GM18868 (cell line): ENCODE data around the gene CAPZB.

Experiments
- ATAC-seq: cut with Tn5 transposase; IDR thresholded peaks from one replicate; pipeline ENCODE4 v1.9.1; 2021; ENCODE audit warnings: mild to moderate bottlenecking, moderate library complexity; ENCODE audit not compliant: unreplicated experiment

Gene CAPZB

DNA sequence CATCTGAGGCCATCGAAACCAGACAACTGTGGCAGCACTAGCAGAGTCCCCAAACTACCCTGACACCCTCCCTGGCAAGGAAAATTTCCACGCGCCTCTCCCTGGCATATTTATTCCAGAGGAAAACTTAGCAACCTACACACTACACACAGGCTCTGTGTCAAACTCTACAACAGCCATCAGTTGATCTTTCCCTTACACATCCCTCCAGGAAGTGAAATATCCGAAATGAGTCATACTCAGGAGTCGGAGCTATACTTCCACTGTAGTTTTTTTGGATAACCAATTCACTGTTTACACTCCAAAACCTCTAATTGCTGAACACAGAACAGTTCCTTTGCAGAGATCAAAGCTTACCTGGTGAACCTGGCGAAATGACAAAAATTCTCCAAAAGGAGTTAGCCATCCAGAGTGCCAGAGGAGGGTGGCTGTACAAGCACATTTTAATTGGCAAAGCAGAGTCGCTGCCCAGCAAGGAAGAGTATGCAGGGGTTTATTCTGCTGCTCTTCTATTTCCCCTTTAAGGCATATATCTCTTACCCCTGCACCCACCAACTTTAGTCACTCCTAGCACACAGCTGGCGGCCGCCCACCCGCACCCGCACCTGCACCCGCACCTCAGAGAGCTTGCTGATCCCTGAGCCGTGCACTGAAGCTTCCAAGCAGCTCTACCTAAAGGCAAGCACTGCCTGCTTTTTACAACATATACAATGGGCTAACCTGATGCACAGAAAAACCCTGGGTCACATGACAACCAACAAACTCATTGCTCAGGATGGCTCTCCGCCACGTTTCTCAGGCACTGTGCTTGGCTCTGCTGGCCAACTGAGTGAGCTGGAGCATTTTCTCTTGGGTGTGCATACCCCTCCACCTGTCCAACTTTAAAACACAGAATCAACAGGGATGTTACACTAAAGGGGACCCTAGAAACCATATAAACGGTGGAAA is 54.9 kb downstream of the CAPZB start:
- no peak for ATAC-seq

- no peak for ATAC-seq
Measured at GRCh38 chr1:19429611-19430010, 55.7 kb downstream of the CAPZB start.

- no peak for ATAC-seq
Measured at GRCh38 chr1:19427087-19427781, 58.1 kb downstream of the CAPZB start.

DNA sequence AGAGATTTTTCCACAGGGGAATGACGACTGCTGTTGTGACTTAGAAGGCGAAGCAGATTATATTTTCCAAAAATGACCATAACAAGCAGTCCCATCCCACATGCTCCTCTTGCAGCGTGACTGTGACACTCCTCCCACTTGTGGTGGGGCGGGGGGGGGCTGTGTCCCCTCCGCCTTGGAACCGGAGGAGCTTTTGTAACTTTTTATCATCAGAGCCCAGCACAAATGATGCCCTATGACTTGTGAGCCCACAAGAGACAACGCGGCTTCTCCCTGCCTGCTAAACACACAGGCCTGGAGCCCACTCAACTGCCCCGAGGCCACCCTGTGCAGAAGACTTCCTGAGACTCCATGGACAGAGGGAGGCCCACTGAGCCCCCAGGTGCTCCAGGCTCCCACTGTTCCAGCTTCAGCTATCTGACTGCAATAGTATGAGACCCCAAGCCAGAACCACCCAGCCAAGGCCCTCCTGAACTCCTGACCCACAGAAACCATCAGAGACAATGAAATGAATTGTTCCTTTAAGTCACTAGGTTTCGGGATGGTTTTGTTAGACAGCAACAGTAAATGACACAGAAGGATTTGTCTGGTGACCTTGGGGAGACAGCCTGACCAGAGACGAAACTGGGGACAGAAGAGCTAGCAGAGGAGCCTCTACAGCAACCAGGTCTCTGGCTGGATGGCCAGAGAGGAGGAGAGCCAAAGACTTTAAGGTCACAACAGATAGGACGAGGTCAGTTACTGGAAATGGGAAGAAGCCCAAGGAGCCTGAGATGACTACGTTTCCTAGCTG is 58.8 kb downstream of the CAPZB start:
- ATAC-seq = no peak

GRCh38 chr1:19425646-19426239 is 59.6 kb downstream of the CAPZB start:
- ATAC-seq = no peak

DNA sequence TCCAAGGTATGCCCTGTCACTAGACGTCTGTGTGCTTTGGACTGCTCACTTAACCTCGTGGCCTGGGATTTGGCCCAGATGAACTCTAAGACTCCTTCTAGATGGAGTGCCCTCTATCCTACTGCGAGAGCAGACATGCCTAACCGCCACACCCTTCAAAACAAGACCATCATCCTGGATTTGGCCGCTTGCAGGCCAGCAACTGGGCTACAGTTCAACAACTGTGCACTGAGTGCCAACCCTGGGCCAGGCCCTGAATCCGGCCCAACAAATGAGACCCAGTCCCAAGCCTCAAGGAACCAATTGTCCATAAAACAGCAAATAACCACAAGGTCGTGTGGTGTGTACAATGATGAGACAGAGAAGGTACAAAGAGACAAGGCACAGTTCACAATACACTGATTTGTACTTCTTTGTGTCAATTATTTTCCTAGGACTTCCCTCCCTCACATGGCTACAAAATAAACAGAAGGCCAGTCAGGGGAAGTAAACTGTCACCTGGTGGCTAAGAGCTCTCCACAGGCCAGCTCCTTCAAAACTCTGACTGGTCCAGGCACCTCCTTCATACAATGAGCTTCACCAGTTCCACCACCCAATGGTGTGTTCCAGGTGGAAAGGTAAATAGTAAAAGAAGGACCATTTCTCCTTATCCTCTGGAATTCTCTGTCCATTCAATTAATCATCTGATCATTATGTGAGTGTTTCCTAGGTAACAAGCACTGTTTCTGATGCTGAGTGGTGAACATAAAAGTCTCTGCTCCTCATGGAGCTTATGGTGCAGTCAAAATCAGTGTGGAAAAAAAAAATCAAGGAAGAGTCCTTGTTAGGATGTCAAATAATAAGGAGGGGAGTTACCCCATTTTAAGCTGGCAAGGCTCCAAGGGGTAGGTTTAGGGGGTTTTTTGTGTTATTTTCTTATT is 60.4 kb downstream of the CAPZB start:
- no peak for ATAC-seq

GRCh38 chr1:19423130-19423529 is 62.2 kb downstream of the CAPZB start:
- no peak for ATAC-seq

DNA sequence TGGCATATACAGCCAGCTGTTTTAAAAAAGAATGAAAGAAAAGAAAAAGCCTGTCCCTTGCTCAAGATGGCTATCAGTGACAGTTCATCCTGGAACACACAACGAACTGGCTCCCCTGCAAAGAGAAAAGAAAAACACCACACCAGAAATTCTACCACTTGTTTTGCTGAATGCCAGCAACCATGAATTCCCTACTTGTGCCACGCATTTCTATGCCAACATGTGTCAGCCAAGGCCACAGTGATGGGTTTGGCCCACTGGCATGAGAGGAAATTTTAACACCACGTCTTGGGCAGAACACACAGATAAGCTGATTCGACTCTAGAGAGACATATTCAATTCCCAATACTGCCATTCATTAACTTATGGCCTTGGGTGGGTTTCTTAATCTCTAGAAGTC is 64.0 kb downstream of the CAPZB start:
- ATAC-seq = no peak

- no peak for ATAC-seq
Measured at GRCh38 chr1:19420606-19421005, 64.7 kb downstream of the CAPZB start.

DNA sequence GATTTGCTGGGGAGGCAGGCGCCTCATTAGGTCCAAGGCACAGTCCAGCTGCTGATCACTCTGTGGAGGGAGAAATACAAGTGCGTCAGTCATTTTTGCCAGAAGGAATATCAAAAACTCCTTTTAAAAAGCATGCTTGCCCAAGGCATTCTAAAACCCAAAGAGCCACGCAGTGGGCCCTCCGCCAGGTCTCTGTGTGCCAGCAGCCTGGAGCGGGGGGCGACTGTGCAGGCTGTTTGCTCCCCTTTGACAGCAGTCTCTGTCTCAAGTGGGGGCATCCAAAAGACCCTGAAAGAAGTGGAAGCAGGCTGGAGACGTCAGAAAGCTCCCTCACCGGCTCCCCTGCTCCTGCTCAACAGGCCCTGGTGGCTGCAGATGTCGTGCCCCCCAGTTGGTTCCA is 65.6 kb downstream of the CAPZB start:
- no peak for ATAC-seq

- ATAC-seq = no peak
Measured at GRCh38 chr1:19418503-19418971, 66.8 kb downstream of the CAPZB start.

DNA sequence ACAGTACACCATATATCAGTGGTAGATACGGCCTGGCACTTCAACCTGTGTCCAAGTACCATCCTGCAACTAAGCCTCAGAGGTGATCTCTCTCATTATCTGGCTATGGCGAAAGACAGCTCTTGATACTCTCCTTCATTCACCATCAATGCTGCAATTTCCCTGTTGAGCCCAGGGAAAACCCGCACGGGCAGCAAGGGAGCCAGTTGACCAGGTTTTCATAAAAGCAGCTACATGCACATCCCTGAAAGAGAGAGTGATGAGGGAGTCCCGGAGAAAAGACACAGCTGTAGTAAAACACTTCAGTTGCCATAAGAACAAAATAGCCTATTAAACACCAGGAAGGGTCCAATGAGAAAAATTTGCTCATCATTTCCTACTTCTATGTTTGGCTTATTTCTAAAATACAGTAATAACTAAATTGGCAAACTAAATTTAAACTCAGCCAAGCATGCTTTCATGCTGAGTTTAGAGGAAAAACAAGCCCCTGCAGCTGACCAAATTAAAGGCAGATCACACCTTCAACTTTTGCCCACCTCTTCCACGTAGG is 68.3 kb downstream of the CAPZB start:
- ATAC-seq = no peak

DNA sequence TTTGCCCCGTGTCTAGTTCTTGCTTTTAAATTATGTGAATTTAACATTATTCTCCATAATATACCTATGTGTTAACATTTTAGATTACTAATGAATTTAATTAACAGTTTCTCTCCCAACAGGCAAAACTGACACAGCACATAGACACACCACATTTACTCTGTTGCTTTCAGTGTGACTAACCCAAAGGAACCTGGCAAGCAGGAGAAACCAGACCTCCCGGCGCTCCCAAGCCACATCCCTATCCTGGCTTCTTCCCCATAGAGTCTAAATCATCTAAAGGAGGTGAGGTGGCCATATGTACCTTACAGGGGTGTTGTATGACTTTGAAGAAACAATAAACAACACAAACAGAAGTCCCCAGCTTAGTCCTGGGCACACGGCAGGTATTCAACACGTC is 69.2 kb downstream of the CAPZB start:
- ATAC-seq = no peak

- ATAC-seq = no peak
Measured at GRCh38 chr1:19414515-19415121, 70.7 kb downstream of the CAPZB start.

GRCh38 chr1:19413999-19414398 is 71.3 kb downstream of the CAPZB start:
- no peak for ATAC-seq

GRCh38 chr1:19412654-19413053 is 72.7 kb downstream of the CAPZB start:
- ATAC-seq = no peak

- ATAC-seq = no peak
Measured at GRCh38 chr1:19411612-19412011, 73.7 kb downstream of the CAPZB start.

- ATAC-seq = no peak
Measured at GRCh38 chr1:19410393-19410792, 74.9 kb downstream of the CAPZB start.
